ENCODE results near the gene SAMD13. TPM values are rescaled to one million over a fixed set of nuclear protein-coding genes. Genes with fewer than 3 reads are reported as not detected.

Gene SAMD13
- polyA plus RNA-seq, 1 of the 3 experiments (the other 2 are of a cell fraction) = 1.3 TPM

GRCh38 chr1:84264961-84265360 is 36.5 kb upstream of the SAMD13 start:
- TF ChIP-seq SMC3 (IDR thresholded peaks at IDR 0.05; ENCODE audit: low read depth, low read length) (no peak), USF2 (IDR thresholded peaks at IDR 0.05; ENCODE audit: borderline replicate concordance, low read depth, low read length) (no peak), YY1 (IDR thresholded peaks at IDR 0.05; ENCODE audit: low read depth) (no peak), CTCF (IDR thresholded peaks at IDR 0.05) (no peak), CHD2 (IDR thresholded peaks at IDR 0.05; ENCODE audit: low read length, partially characterized antibody) (no peak), MAX (IDR thresholded peaks at IDR 0.05; ENCODE audit: low read depth) (no peak), ELF1 (IDR thresholded peaks at IDR 0.05) (no peak), MEF2A (IDR thresholded peaks at IDR 0.05; ENCODE audit: borderline replicate concordance, low read depth) (no peak), RFX5 (IDR thresholded peaks at IDR 0.05; ENCODE audit: low read length) (no peak), JUND (IDR thresholded peaks at IDR 0.05) (no peak), EZH2phosphoT487 (IDR thresholded peaks at IDR 0.05; ENCODE audit: borderline replicate concordance, low read depth) (no peak), POLR2AphosphoS5 (IDR thresholded peaks at IDR 0.05; ENCODE audit: low read depth, low read length) (no peak), NRF1 (IDR thresholded peaks at IDR 0.05; ENCODE audit: low read depth, low read length) (no peak), GATA2 (CRISPR knock-in tag; IDR thresholded peaks at IDR 0.05) (no peak), RAD21 (IDR thresholded peaks at IDR 0.05; ENCODE audit: low read length) (no peak), EP300 (IDR thresholded peaks at IDR 0.05; ENCODE audit: borderline replicate concordance in 1 of 2, low read depth in 1 of 2, low read length in 1 of 2) (no peak), ZBTB33 (IDR thresholded peaks at IDR 0.05; ENCODE audit: borderline replicate concordance, low read depth) (no peak), PBX3 (IDR thresholded peaks at IDR 0.05) (no peak), FOXM1 (IDR thresholded peaks at IDR 0.05; ENCODE audit: low read depth) (no peak), TCF12 (IDR thresholded peaks at IDR 0.05) (no peak)
- Histone ChIP-seq H3K27me3 (ENCODE audit: insufficient read depth) (no peaks in the 10 kb centered on the region), H2AFZ (ENCODE audit: low read depth) (no peak overlapping the region), H3K9ac (no peak overlapping the region), H3K79me2 (ENCODE audit: insufficient read depth) (no peaks in the 10 kb centered on the region), H4K20me1 (ENCODE audit: insufficient read depth) (no peaks in the 10 kb centered on the region), H3K4me3 (ENCODE audit: low read depth in 2 of 2, low read length in 1 of 2) (no peak overlapping the region), H3F3A (replicated peaks; ENCODE audit: insufficient read depth) (no peaks in the 10 kb centered on the region), H3K9me3 (no peaks in the 10 kb centered on the region), H3K27ac (ENCODE audit: low read depth in 2 of 2, low read length in 1 of 2) (no peak overlapping the region), H3K4me2 (no peak overlapping the region), H3K9me2 (no peaks in the 10 kb centered on the region), H3K4me1 (ENCODE audit: control insufficient read depth in 1 of 2, insufficient read depth in 2 of 2, low read depth in 1 of 2, low read length in 1 of 2) (no peaks in the 10 kb centered on the region), H3K36me3 (replicated peaks in 1 of 2; ENCODE audit: control insufficient read depth in 1 of 2, insufficient read depth in 2 of 2, low read length in 1 of 2) (no peaks in the 10 kb centered on the region)
- WGBS (ENCODE audit: low lambda C conversion rate) = 90% methylated on average over 2 of the region's 2 CpGs
- CTCF ChIA-PET = interaction anchor here (1.2 kb wide), 1 partner anchor 33 kb away, joined by 3 read pairs; no protein-coding TSS in a partner anchor
- POLR2A ChIA-PET = no interaction called here
- DNase-seq = no peak

All from SK-N-SH (cell line).